Measurements from ENCODE around the gene PCCA. TPM values are rescaled to one million over a fixed set of nuclear protein-coding genes. Genes with fewer than 3 reads are reported as not detected.

Gene PCCA
- total RNA-seq, 1 donor from 2014 or later: 33.4 TPM

- TF ChIP-seq POLR2AphosphoS5 (IDR thresholded peaks at IDR 0.05; ENCODE audit: insufficient read depth in 1 of 2, low read depth in 1 of 2) (no peak), POLR2A (IDR thresholded peaks at IDR 0.05) (no peak), CTCF (IDR thresholded peaks at IDR 0.05) (no peak)
Observed at GRCh38 chr13:100497389-100497788, 408.5 kb downstream of the PCCA start.

DNA sequence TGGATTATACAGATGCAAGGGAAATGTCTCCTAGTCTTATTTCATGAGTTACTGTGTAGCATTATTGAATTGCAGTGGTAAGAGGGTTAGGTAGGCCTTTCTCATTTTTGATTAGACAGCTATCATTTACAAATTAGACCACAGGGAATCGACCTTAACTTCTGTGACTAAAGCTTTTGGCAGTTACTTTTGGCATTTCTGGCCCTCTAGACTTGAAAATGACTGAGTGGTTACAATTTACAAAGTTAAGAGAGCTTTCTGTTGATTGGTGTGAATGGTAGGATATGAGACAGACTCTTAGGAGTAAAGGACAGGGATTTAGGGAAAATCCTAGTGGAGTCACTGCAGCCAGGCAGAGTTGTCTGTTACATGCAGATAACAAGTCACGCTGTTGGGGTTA is 413.6 kb downstream of the PCCA start:
- Histone ChIP-seq H3K27ac (no peak overlapping the region), H3K36me3 (no peaks in the 10 kb centered on the region), H3K9me3 (no peaks in the 10 kb centered on the region), H3K4me3 (no peak overlapping the region), H3K4me1 (no peaks in the 10 kb centered on the region), H3K27me3 (no peaks in the 10 kb centered on the region)
- DNase-seq (ENCODE audit: extremely low spot score in 2 of 2): no peak
- intact Hi-C loops (cut with DNase I): no loop called here
- TF ChIP-seq CTCF (IDR thresholded peaks at IDR 0.05) (no peak), POLR2A (IDR thresholded peaks at IDR 0.05) (no peak), POLR2AphosphoS5 (IDR thresholded peaks at IDR 0.05; ENCODE audit: insufficient read depth in 1 of 2, low read depth in 1 of 2) (no peak)

More at GRCh38 chr13:100497389-100497788, 408.5 kb downstream of the PCCA start:
- H3K27ac ChIP-seq: no peak overlapping the region
- no peaks in the 10 kb centered on the region for H3K4me1 ChIP-seq
- no peaks in the 10 kb centered on the region for H3K36me3 ChIP-seq
- no peak overlapping the region for H3K4me3 ChIP-seq
- H3K9me3 ChIP-seq: no peaks in the 10 kb centered on the region
- intact Hi-C loops (cut with DNase I): no loop called here
- DNase-seq (ENCODE audit: extremely low spot score in 2 of 2): no peak
- H3K27me3 ChIP-seq: no peaks in the 10 kb centered on the region

DNA sequence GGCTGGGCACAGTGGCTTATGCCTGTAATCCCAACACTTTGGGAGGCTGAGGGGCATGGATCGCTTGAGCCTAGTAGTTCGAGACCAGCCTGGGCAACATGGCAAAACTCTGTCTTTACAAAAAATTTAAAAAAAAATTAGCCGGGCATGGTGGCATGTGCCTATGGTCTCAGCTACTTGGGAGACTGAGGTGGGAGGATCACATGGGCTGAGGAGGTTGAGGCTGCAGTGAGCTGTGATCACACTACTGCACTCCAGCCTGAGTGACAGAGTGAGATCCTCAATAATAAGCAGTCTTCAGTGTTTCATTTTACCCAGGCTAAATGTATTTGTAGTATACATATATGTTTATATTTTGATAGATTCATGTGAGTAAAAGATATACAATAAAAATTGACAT is 414.7 kb downstream of the PCCA start:
- intact Hi-C loops (cut with DNase I): no loop called here
- Histone ChIP-seq H3K4me1 (no peaks in the 10 kb centered on the region), H3K4me3 (no peak overlapping the region), H3K9me3 (no peaks in the 10 kb centered on the region), H3K27me3 (no peaks in the 10 kb centered on the region), H3K36me3 (no peaks in the 10 kb centered on the region), H3K27ac (no peak overlapping the region)
- TF ChIP-seq POLR2AphosphoS5 (IDR thresholded peaks at IDR 0.05; ENCODE audit: insufficient read depth in 1 of 2, low read depth in 1 of 2): no peak
- TF ChIP-seq CTCF (IDR thresholded peaks at IDR 0.05): no peak
- TF ChIP-seq POLR2A (IDR thresholded peaks at IDR 0.05): no peak
- DNase-seq (ENCODE audit: extremely low spot score in 2 of 2): no peak

DNA sequence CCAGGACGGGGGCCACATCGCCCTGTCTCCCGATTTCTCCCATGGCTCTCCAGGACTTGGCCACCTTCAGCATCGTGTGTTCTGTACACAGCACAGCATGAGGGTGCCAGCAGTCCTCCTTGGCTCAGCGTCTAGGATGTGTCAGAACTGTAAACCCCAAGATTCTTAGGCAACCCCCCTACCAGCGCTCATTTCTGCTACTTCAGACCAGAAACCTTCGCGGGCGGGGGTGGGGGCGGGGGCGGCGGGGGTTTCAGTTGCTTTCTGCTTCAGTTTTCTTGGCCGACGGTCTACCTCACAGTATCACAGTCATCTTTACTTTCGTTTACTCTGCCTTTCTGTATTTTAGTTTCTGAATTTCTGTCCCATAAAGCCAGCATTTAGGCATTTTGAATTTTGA is 417.3 kb downstream of the PCCA start:
- no peak for DNase-seq (ENCODE audit: extremely low spot score in 2 of 2)
- H3K9me3 ChIP-seq: no peaks in the 10 kb centered on the region
- no peak overlapping the region for H3K4me3 ChIP-seq
- TF ChIP-seq POLR2AphosphoS5 (IDR thresholded peaks at IDR 0.05; ENCODE audit: insufficient read depth in 1 of 2, low read depth in 1 of 2): no peak
- no peak for TF ChIP-seq POLR2A (IDR thresholded peaks at IDR 0.05)
- TF ChIP-seq CTCF (IDR thresholded peaks at IDR 0.05): no peak
- intact Hi-C loops (cut with DNase I): no loop called here
- no peaks in the 10 kb centered on the region for H3K27me3 ChIP-seq
- no peaks in the 10 kb centered on the region for H3K36me3 ChIP-seq
- H3K27ac ChIP-seq: no peak overlapping the region
- no peaks in the 10 kb centered on the region for H3K4me1 ChIP-seq

GRCh38 chr13:100506600-100507422 is 417.9 kb downstream of the PCCA start:
- DNase-seq (ENCODE audit: extremely low spot score in 2 of 2): no peak
- H3K36me3 ChIP-seq: no peaks in the 10 kb centered on the region
- H3K4me3 ChIP-seq: no peak overlapping the region
- no peaks in the 10 kb centered on the region for H3K4me1 ChIP-seq
- H3K9me3 ChIP-seq: no peaks in the 10 kb centered on the region
- TF ChIP-seq POLR2A (IDR thresholded peaks at IDR 0.05) (no peak), CTCF (IDR thresholded peaks at IDR 0.05) (no peak), POLR2AphosphoS5 (IDR thresholded peaks at IDR 0.05; ENCODE audit: insufficient read depth in 1 of 2, low read depth in 1 of 2) (no peak)
- H3K27ac ChIP-seq: no peak overlapping the region
- intact Hi-C loops (cut with DNase I): no loop called here
- H3K27me3 ChIP-seq: no peaks in the 10 kb centered on the region

All from vagina (tissue), 2 donors.